HepG2 (cell line): ENCODE results near the gene TAF1C. TPM values are rescaled to one million over a fixed set of nuclear protein-coding genes. Genes with fewer than 3 reads are reported as not detected.

Experiments
- BORCS8-MEF2B ChIP-seq: sonication (generic); formaldehyde crosslinking; IDR thresholded peaks from 2 replicates; pipeline ENCODE4 v1.8.0; 2022; ENCODE audit warnings: mild to moderate bottlenecking, missing genetic modification reagents
- FOXK2 ChIP-seq: fragments of 450-650 bp; IDR thresholded peaks from 2 replicates; pipeline ENCODE4 v1.6.1; 2016
- HINFP ChIP-seq: sonication (generic); formaldehyde crosslinking; IDR thresholded peaks from 2 replicates; pipeline ENCODE4 v1.4.0; 2020; ENCODE audit warnings: low read depth, mild to moderate bottlenecking, missing genetic modification reagents
- MLX ChIP-seq: IDR thresholded peaks from 2 replicates; pipeline ENCODE4 v1.6.1; 2016
- MZF1 ChIP-seq: sonication (generic); formaldehyde crosslinking; IDR thresholded peaks from 2 replicates; pipeline ENCODE4 v1.8.1; 2023; ENCODE audit warnings: mild to moderate bottlenecking, missing genetic modification reagents, borderline replicate concordance
- NFAT5 ChIP-seq: sonication (generic); formaldehyde crosslinking; IDR thresholded peaks from 2 replicates; pipeline ENCODE4 v1.4.0; 2020; ENCODE audit warnings: missing genetic modification reagents
- NKX3-1 ChIP-seq: sonication (generic); formaldehyde crosslinking; IDR thresholded peaks from 2 replicates; pipeline ENCODE4 v1.5.0; 2020; ENCODE audit warnings: missing genetic modification reagents
- NR2C2 ChIP-seq: sonication (generic); formaldehyde crosslinking; IDR thresholded peaks from 2 replicates; pipeline ENCODE4 v1.4.0; 2020; ENCODE audit warnings: missing genetic modification reagents, mild to moderate bottlenecking, moderate library complexity, borderline replicate concordance
- RNF2 ChIP-seq: fragments of 450-650 bp; conservative IDR thresholded peaks from 2 replicates; pipeline ENCODE4 v1.6.1; 2016; ENCODE audit warnings: low read depth
- SRSF9 ChIP-seq: fragments of 200-400 bp; formaldehyde crosslinking; IDR thresholded peaks from 2 replicates; pipeline ENCODE4 v1.6.1; 2018; ENCODE audit warnings: borderline replicate concordance, mild to moderate bottlenecking, low read depth, low read length; ENCODE audit not compliant: insufficient read depth, poor library complexity, severe bottlenecking
- ZNF12 ChIP-seq: sonication (generic); formaldehyde crosslinking; IDR thresholded peaks from 2 replicates; pipeline ENCODE4 v1.5.0; 2020; ENCODE audit warnings: missing genetic modification reagents
- ZNF337 ChIP-seq: sonication (generic); formaldehyde crosslinking; IDR thresholded peaks from 2 replicates; pipeline ENCODE4 v1.5.1; 2020; ENCODE audit warnings: missing genetic modification reagents, low read depth, mild to moderate bottlenecking, borderline replicate concordance
- ZNF430 ChIP-seq: sonication (generic); formaldehyde crosslinking; IDR thresholded peaks from 2 replicates; pipeline ENCODE4 v1.9.0; 2021; ENCODE audit warnings: mild to moderate bottlenecking, missing genetic modification reagents
- ZNF598 ChIP-seq: sonication (generic); formaldehyde crosslinking; IDR thresholded peaks from 2 replicates; pipeline ENCODE4 v1.5.1; 2020; ENCODE audit warnings: mild to moderate bottlenecking, missing genetic modification reagents, borderline replicate concordance
- polyA plus RNA-seq, 8 experiments: library from polyadenylated mRNA; depleted of rRNA in 3 of 8; stranded (reverse) in 7 of 8; unstranded in 1 of 8; fragments of >200 nt; fragmentation: Illumina TruSeq in 4 of 8; extraction: Trizol in 4 of 8; gene quantifications; 2 replicates each; pipeline versions ENCODE4 v1.2.1 to v1.2.3, GENCODE V29; 2011 to 2016; ENCODE audit warnings: low read depth in 4 of 8, missing spikeins in 1 of 8, mixed read lengths in 1 of 8; ENCODE audit not compliant: insufficient read depth in 1 of 8
- total RNA-seq, 5 experiments: library from RNA; depleted of rRNA; stranded (reverse); fragments of >200 nt; fragmentation: Illumina TruSeq; extraction: Trizol; gene quantifications; 2 replicates each; pipeline ENCODE4 v1.2.3, GENCODE V29; 2016; ENCODE audit warnings: low read depth in 1 of 5

Gene TAF1C
- total and polyA plus RNA-seq, 2 of the 13 experiments (the other 11 are each of a cell fraction or from before 2014, with no cell fraction given) = 15.6 to 20.8 TPM

- TF ChIP-seq ZNF337 (CRISPR knock-in tag) (no peak), ZNF430 (CRISPR knock-in tag) (peak; percentile 91), MZF1 (CRISPR knock-in tag) (no peak), NKX3-1 (CRISPR knock-in tag) (peak; percentile 81; the same call in 1 of the 2 replicates), SRSF9 (no peak), FOXK2 (no peak), ZNF598 (CRISPR knock-in tag) (peak; percentile 12; the same call in 1 of the 2 replicates), NFAT5 (peak; percentile 75; the same call in 1 of the 2 replicates), BORCS8-MEF2B (CRISPR knock-in tag) (peak; percentile 94), ZNF12 (CRISPR knock-in tag) (0 out of 2 replicates have a peak, but pooled peaks have one; percentile 16), MLX (CRISPR knock-in tag) (peak; percentile 80), HINFP (CRISPR knock-in tag) (peak; percentile 62; the same call in 1 of the 2 replicates), NR2C2 (CRISPR knock-in tag) (peak; percentile 89), RNF2 (peak; percentile 72; the same call in 1 of the 2 replicates)
Observed at GRCh38 chr16:84186685-84187437, at the start of gene TAF1C (continued).
